HCT116 (cell line): ENCODE measurements around the gene LARP1. TPM values are rescaled to one million over a fixed set of nuclear protein-coding genes. Genes with fewer than 3 reads are reported as not detected.

ENCODE experiments used
- ATAC-seq: fragments of 200-7000 bp; cut with Tn5 transposase; 2 replicates; pipeline ENCODE4 v1.9.1; 2020; ENCODE audit warnings: mild to moderate bottlenecking, moderate library complexity
- BruUV-seq: library from RNA; stranded (reverse); fragments of 400-500 nt; replicated peaks from 2 replicates; lab custom pipeline; 2021; lab: Mats Ljungman, UMichigan
- CTCF ChIA-PET: fragments of 300-600 bp; sonication (Branson Sonifier 250); formaldehyde crosslinking; loops from one replicate; lab custom pipeline; 2021; ENCODE audit warnings: antibody characterized with exemption; lab: Charles Lee
- POLR2A ChIA-PET: fragments of 300-600, 350-600 bp; sonication (Branson Sonifier 250); formaldehyde crosslinking; loops from one replicate; lab custom pipeline; 2021; ENCODE audit warnings: antibody characterized with exemption; lab: Charles Lee
- RAD21 ChIA-PET, 2 experiments: fragments of 300-600 bp; sonication (Branson Sonifier 250); formaldehyde crosslinking; loops; one replicate each; lab custom pipeline; 2023; ENCODE audit warnings: low total read pairs in 2 of 2; ENCODE audit not compliant: uncharacterized antibody in 2 of 2, unreplicated experiment in 2 of 2, low non-redundant PET in 1 of 2; lab: Charles Lee
- DNase-seq: peaks from one replicate; pipeline ENCODE4 v3.0.0-alpha.2; 2010; ENCODE audit warnings: low read depth, low spot score
- H2AFZ ChIP-seq: fragments of 200-600 bp; shearing (Covaris generic), sonication (generic); 2 replicates; pipeline ENCODE4 v1.6.1; 2017; ENCODE audit warnings: low read depth, mixed run types, mixed read lengths, antibody characterized with exemption, low read length; ENCODE audit not compliant: poor library complexity, severe bottlenecking
- H3K27ac ChIP-seq: 2 replicates; pipeline ENCODE4 v1.5.1; 2012; ENCODE audit warnings: low read depth, low read length
- H3K27me3 ChIP-seq: fragments of 200-600 bp; sonication (generic); 2 replicates; pipeline ENCODE4 v1.6.1; 2016; ENCODE audit warnings: mixed run types, low read length, mixed read lengths; ENCODE audit not compliant: insufficient read depth
- H3K36me3 ChIP-seq, 2 experiments: fragments of 200-500 bp in 1 of 2; fragments of 200-600 bp in 1 of 2; sonication (Bioruptor generic) in 1 of 2; sonication (generic) in 1 of 2; 2 replicates each; pipeline versions ENCODE4 v1.5.1 to v1.6.1; 2014 to 2016; ENCODE audit warnings: low read length in 2 of 2, inconsistent platforms in 1 of 2, mixed read lengths in 1 of 2, mixed run types in 1 of 2; ENCODE audit not compliant: insufficient read depth in 2 of 2, control insufficient read depth in 1 of 2
- H3K4me1 ChIP-seq, 2 experiments: fragments of 200-600 bp in 1 of 2; sonication (generic) in 1 of 2; 2 replicates each; pipeline versions ENCODE4 v1.5.1 to v1.6.1; 2012 to 2017; ENCODE audit warnings: low read length in 2 of 2, inconsistent platforms in 1 of 2, mild to moderate bottlenecking in 1 of 2, mixed read lengths in 1 of 2, mixed run types in 1 of 2, moderate library complexity in 1 of 2; ENCODE audit not compliant: insufficient read depth in 2 of 2, control insufficient read depth in 1 of 2
- H3K4me2 ChIP-seq: fragments of 200-600 bp; sonication (generic); 2 replicates; pipeline ENCODE4 v1.6.1; 2017; ENCODE audit warnings: mixed run types, low read length, mixed read lengths
- H3K4me3 ChIP-seq, 2 experiments: fragments of 200-600 bp in 1 of 2; sonication (generic) in 1 of 2; replicated peaks in 1 of 2; 2 replicates each; pipeline ENCODE4 v1.5.1; 2011 to 2016; ENCODE audit warnings: low read length in 2 of 2, control low read depth in 1 of 2, low read depth in 1 of 2, mild to moderate bottlenecking in 1 of 2, mixed read lengths in 1 of 2, mixed run types in 1 of 2
- H3K79me2 ChIP-seq: fragments of 200-600 bp; sonication (generic); 2 replicates; pipeline ENCODE4 v1.6.1; 2017; ENCODE audit warnings: mild to moderate bottlenecking, mixed run types, low read length, moderate library complexity, mixed read lengths; ENCODE audit not compliant: insufficient read depth
- H3K9ac ChIP-seq: fragments of 200-600 bp; sonication (generic); 2 replicates; pipeline ENCODE4 v1.6.1; 2016; ENCODE audit warnings: low read length, mixed read lengths
- H3K9me2 ChIP-seq: fragments of 200-600 bp; sonication (generic), shearing (Covaris generic); 2 replicates; pipeline ENCODE4 v1.6.1; 2017; ENCODE audit warnings: mixed run types, mild to moderate bottlenecking, moderate library complexity; ENCODE audit not compliant: insufficient read depth
- H3K9me3 ChIP-seq, 2 experiments: fragments of 200-500 bp in 1 of 2; fragments of 200-600 bp in 1 of 2; sonication (Bioruptor generic) in 1 of 2; sonication (generic) in 1 of 2; 2 replicates each; pipeline ENCODE4 v1.6.1; 2014 to 2017; ENCODE audit warnings: low read length in 2 of 2, mixed read lengths in 2 of 2, inconsistent platforms in 1 of 2, low read depth in 1 of 2, mild to moderate bottlenecking in 1 of 2, mixed run types in 1 of 2, moderate library complexity in 1 of 2; ENCODE audit not compliant: control insufficient read depth in 1 of 2, insufficient read depth in 1 of 2
- H4K20me1 ChIP-seq: fragments of 200-600 bp; sonication (generic), shearing (Covaris generic); 2 replicates; pipeline ENCODE4 v1.6.1; 2017; ENCODE audit warnings: mixed run types, mild to moderate bottlenecking, moderate library complexity; ENCODE audit not compliant: insufficient read depth
- ATF3 ChIP-seq: IDR thresholded peaks from 2 replicates; pipeline ENCODE4 v1.6.1; 2012
- CEBPB ChIP-seq: IDR thresholded peaks from 2 replicates; pipeline ENCODE4 v1.6.1; 2012; ENCODE audit warnings: low read depth
- CTCF ChIP-seq, 3 experiments: fragments of 200-600 bp in 1 of 3; sonication (generic) in 1 of 3; IDR thresholded peaks in 2 of 3; conservative IDR thresholded peaks in 1 of 3; 2 replicates each; pipeline ENCODE4 v1.5.1; 2012 to 2017; ENCODE audit warnings: low read depth in 2 of 3, low read length in 2 of 3, antibody characterized with exemption in 1 of 3, borderline replicate concordance in 1 of 3, control low read depth in 1 of 3, mild to moderate bottlenecking in 1 of 3, mixed read lengths in 1 of 3, mixed run types in 1 of 3, moderate library complexity in 1 of 3; ENCODE audit not compliant: insufficient read depth in 1 of 3
- EGR1 ChIP-seq: IDR thresholded peaks from 2 replicates; pipeline ENCODE4 v1.6.1; 2012; ENCODE audit warnings: low read depth
- EZH2 ChIP-seq: fragments of 200-600 bp; sonication (generic); IDR thresholded peaks from 2 replicates; pipeline ENCODE4 v1.6.1; 2017; ENCODE audit warnings: antibody characterized with exemption, mixed run types
- POLR2A ChIP-seq: IDR thresholded peaks from 2 replicates; pipeline ENCODE4 v1.7.0; 2011; ENCODE audit warnings: borderline replicate concordance; ENCODE audit not compliant: insufficient read depth, insufficient read length; ENCODE audit errors: extremely low read depth
- POLR2AphosphoS5 ChIP-seq: IDR thresholded peaks from 2 replicates; pipeline ENCODE4 v1.6.1; 2011; ENCODE audit warnings: mild to moderate bottlenecking, low read depth, low read length, moderate library complexity
- REST ChIP-seq: IDR thresholded peaks from 2 replicates; pipeline ENCODE4 v1.6.1; 2012; ENCODE audit warnings: low read depth
- YY1 ChIP-seq: IDR thresholded peaks from 2 replicates; pipeline ENCODE4 v1.6.1; 2011; ENCODE audit warnings: low read length, low read depth, moderate library complexity, mild to moderate bottlenecking; ENCODE audit not compliant: insufficient replicate concordance; ENCODE audit errors: extremely low read depth
- intact Hi-C: fragments of 100-400 bp; cut with micrococcal nuclease; formaldehyde crosslinking; loops from 2 replicates; pipeline ENCODE4 v1.10.0; 2022
- total RNA-seq: library from RNA; stranded (reverse); gene quantifications from one replicate; pipeline ENCODE4 v1.2.1, GENCODE V29; 2021; ENCODE audit not compliant: unreplicated experiment

Gene LARP1
- total RNA-seq, 1 experiment from 2014 or later = 201 TPM

GRCh38 chr5:154795235-154795596, 40.0 kb downstream of the LARP1 start:
- H3K27me3 ChIP-seq = no peaks in the 10 kb centered on the region
- TF ChIP-seq REST (no peak), POLR2A (no peak), YY1 (no peak), EZH2 (no peak), EGR1 (no peak)
- ChIA-PET POLR2A (no interaction called here), CTCF (no interaction called here), RAD21 (no interaction called here)
- intact Hi-C loops = no loop called here
- H3K79me2 ChIP-seq = peaks cover 74% of the 10 kb centered on the region
- peaks cover 7% of the 10 kb centered on the region; the same call in 1 of the 2 replicates for H4K20me1 ChIP-seq
- no peaks in the 10 kb centered on the region for H3K9me2 ChIP-seq
- no peak overlapping the region for H3K4me2 ChIP-seq
- H3K27ac ChIP-seq = 0 out of 2 replicates have a peak overlapping the region, but pooled peaks have one; percentile 2
- no peak overlapping the region for H3K4me3 ChIP-seq
- ATAC-seq (no peak), DNase-seq (no peak)
- H2AFZ ChIP-seq = no peak overlapping the region
- no peak overlapping the region for H3K9ac ChIP-seq
- H3K36me3 ChIP-seq = peaks cover 47 to 64% of the 10 kb centered on the region in 2 experiments
- no peaks in the 10 kb centered on the region for H3K4me1 ChIP-seq
- H3K9me3 ChIP-seq = no peaks in the 10 kb centered on the region
- no TSS peak for BruUV-seq

- Histone ChIP-seq H3K9ac (no peak overlapping the region), H3K9me2 (no peaks in the 10 kb centered on the region), H3K79me2 (peaks cover 74% of the 10 kb centered on the region), H3K4me2 (no peak overlapping the region), H3K9me3 (no peaks in the 10 kb centered on the region), H3K27ac (no peak overlapping the region), H4K20me1 (peaks cover 7% of the 10 kb centered on the region; the same call in 1 of the 2 replicates), H3K4me1 (no peaks in the 10 kb centered on the region), H3K27me3 (no peaks in the 10 kb centered on the region), H2AFZ (no peak overlapping the region), H3K36me3 (peaks cover 69% of the 10 kb centered on the region in 2 experiments), H3K4me3 (no peak overlapping the region)
- CTCF ChIA-PET = no interaction called here
- ATAC-seq = no peak
- DNase-seq = no peak
- TF ChIP-seq POLR2AphosphoS5 = no peak
- no peak for TF ChIP-seq CEBPB
- no peak for TF ChIP-seq ATF3
- TF ChIP-seq REST = no peak
- TF ChIP-seq EZH2 = no peak
- no peak for TF ChIP-seq CTCF (IDR thresholded peaks at IDR 0.05 in 2 of 3, conservative IDR thresholded peaks at IDR 0.05 in 1 of 3; ENCODE audit: borderline replicate concordance in 1 of 3, insufficient read depth in 1 of 3, low read depth in 2 of 3, low read length in 2 of 3)
- no TSS peak for BruUV-seq
- POLR2A ChIA-PET = interaction anchor here (0.8 kb wide), 1 partner anchor 9 kb away, joined by 5 read pairs; no protein-coding TSS in a partner anchor
- RAD21 ChIA-PET = no interaction called here
- intact Hi-C loops = no loop called here
Measured at GRCh38 chr5:154797762-154798161, 42.6 kb downstream of the LARP1 start.
